ENCODE data around the gene GALNT12.

The GALNT12 gene

DNA sequence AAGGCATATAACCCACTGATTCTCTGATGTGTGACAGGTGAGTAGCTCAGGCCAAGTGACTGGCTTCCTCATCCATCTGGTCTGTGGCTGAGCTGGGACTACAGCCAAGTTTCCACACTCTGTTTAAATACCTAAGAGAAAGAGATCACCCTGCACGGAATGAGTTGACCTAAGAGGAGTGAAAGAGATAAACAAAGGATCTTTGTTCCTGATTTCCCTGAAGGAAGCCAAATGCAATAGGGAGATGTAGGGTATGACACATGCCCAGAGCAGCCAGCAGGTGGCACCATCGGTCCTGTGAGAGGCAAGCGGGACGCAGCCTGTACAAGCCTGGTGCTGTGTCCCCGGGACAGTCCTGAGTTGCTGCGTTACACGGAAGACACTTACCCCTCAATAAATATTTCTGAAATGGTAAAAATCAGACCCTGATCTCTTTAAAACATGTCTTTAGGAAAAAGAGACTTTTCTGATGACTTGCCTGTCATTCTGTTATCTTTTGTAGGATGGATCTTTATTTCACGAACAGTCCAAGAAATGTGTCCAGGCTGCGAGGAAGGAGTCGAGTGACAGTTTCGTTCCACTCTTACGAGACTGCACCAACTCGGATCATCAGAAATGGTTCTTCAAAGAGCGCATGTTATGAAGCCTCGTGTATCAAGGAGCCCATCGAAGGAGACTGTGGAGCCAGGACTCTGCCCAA is 41.1 kb downstream of the GALNT12 start (continued):
- TF ChIP-seq ZNF654 (tag by site-specific recombination; IDR thresholded peaks at IDR 0.05; ENCODE audit: low read depth) (peak; percentile 89), ZNF426 (tag by site-specific recombination; IDR thresholded peaks at IDR 0.05) (no peak), ZNF660 (tag by site-specific recombination; IDR thresholded peaks at IDR 0.05) (0 out of 2 replicates have a peak, but pooled peaks have one; percentile 14), ZNF747 (tag by site-specific recombination; IDR thresholded peaks at IDR 0.05) (no peak), ZNF2 (tag by site-specific recombination; IDR thresholded peaks at IDR 0.05) (no peak), ZNF624 (tag by site-specific recombination; IDR thresholded peaks at IDR 0.05) (no peak)
- TF ChIP-seq, protein P1, sequence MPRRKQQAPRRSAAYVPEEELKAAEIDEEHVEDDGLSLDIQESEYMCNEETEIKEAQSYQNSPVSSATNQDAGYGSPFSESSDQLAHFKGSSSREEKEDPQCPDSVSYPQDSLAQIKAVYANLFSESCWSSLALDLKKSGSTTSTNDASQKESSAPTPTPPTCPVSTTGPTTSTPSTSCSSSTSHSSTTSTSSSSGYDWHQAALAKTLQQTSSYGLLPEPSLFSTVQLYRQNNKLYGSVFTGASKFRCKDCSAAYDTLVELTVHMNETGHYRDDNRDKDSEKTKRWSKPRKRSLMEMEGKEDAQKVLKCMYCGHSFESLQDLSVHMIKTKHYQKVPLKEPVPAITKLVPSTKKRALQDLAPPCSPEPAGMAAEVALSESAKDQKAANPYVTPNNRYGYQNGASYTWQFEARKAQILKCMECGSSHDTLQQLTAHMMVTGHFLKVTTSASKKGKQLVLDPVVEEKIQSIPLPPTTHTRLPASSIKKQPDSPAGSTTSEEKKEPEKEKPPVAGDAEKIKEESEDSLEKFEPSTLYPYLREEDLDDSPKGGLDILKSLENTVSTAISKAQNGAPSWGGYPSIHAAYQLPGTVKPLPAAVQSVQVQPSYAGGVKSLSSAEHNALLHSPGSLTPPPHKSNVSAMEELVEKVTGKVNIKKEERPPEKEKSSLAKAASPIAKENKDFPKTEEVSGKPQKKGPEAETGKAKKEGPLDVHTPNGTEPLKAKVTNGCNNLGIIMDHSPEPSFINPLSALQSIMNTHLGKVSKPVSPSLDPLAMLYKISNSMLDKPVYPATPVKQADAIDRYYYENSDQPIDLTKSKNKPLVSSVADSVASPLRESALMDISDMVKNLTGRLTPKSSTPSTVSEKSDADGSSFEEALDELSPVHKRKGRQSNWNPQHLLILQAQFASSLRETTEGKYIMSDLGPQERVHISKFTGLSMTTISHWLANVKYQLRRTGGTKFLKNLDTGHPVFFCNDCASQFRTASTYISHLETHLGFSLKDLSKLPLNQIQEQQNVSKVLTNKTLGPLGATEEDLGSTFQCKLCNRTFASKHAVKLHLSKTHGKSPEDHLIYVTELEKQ (tag by site-specific recombination; IDR thresholded peaks at IDR 0.05; ENCODE audit: borderline replicate concordance) = no peak

DNA sequence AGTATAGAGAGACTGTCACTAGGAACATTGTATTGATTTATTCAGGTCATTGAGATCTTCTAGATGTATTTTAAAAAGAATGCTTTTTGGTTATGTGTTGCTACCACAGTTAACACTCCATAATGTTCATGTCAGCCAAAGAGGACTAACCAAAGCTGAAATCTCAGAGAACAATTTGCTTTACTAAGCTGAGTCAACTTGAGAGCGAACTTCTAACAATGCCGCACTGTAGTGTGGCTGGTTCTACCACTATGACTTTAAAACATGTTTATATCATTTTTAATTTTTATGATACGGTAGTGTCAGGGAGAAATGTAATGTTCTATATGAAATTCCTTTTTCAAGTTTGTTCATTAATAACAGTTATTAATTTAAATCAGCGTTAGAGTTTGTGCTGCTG is 42.1 kb downstream of the GALNT12 start:
- Histone ChIP-seq H3K4me1 (ENCODE audit: control insufficient read depth, insufficient read depth, low read length) (no peaks in the 10 kb centered on the region), H3K4me3 (ENCODE audit: low read depth, low read length) (no peak overlapping the region), H3K27ac (ENCODE audit: extremely low read depth, low read depth, low read length) (no peak overlapping the region), H3K9me3 (ENCODE audit: control insufficient read depth, insufficient read depth, low read depth, low read length) (no peaks in the 10 kb centered on the region), H3K36me3 (ENCODE audit: control insufficient read depth in 2 of 2, insufficient read depth in 1 of 2, low read length in 2 of 2) (no peaks in the 10 kb centered on the region)
- ChIA-PET CTCF (interaction anchor here (0.6 to 7.5 kb wide), 25 partner anchors 8 to 416 kb away, joined by 3 to 105 read pairs (median 5); partner anchors contain the start of gene GALNT12), POLR2A (no interaction called here)
- no peak for TF ChIP-seq ZNF510 (tag by site-specific recombination; IDR thresholded peaks at IDR 0.05; ENCODE audit: insufficient replicate concordance)
- TF ChIP-seq, protein P2, sequence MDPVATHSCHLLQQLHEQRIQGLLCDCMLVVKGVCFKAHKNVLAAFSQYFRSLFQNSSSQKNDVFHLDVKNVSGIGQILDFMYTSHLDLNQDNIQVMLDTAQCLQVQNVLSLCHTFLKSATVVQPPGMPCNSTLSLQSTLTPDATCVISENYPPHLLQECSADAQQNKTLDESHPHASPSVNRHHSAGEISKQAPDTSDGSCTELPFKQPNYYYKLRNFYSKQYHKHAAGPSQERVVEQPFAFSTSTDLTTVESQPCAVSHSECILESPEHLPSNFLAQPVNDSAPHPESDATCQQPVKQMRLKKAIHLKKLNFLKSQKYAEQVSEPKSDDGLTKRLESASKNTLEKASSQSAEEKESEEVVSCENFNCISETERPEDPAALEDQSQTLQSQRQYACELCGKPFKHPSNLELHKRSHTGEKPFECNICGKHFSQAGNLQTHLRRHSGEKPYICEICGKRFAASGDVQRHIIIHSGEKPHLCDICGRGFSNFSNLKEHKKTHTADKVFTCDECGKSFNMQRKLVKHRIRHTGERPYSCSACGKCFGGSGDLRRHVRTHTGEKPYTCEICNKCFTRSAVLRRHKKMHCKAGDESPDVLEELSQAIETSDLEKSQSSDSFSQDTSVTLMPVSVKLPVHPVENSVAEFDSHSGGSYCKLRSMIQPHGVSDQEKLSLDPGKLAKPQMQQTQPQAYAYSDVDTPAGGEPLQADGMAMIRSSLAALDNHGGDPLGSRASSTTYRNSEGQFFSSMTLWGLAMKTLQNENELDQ (tag by site-specific recombination; IDR thresholded peaks at IDR 0.05; ENCODE audit: low read depth) = no peak
- no peak for TF ChIP-seq ZNF341 (tag by site-specific recombination; IDR thresholded peaks at IDR 0.05; ENCODE audit: low read depth)
- no peak for TF ChIP-seq ZNF654 (tag by site-specific recombination; IDR thresholded peaks at IDR 0.05; ENCODE audit: low read depth)

DNA sequence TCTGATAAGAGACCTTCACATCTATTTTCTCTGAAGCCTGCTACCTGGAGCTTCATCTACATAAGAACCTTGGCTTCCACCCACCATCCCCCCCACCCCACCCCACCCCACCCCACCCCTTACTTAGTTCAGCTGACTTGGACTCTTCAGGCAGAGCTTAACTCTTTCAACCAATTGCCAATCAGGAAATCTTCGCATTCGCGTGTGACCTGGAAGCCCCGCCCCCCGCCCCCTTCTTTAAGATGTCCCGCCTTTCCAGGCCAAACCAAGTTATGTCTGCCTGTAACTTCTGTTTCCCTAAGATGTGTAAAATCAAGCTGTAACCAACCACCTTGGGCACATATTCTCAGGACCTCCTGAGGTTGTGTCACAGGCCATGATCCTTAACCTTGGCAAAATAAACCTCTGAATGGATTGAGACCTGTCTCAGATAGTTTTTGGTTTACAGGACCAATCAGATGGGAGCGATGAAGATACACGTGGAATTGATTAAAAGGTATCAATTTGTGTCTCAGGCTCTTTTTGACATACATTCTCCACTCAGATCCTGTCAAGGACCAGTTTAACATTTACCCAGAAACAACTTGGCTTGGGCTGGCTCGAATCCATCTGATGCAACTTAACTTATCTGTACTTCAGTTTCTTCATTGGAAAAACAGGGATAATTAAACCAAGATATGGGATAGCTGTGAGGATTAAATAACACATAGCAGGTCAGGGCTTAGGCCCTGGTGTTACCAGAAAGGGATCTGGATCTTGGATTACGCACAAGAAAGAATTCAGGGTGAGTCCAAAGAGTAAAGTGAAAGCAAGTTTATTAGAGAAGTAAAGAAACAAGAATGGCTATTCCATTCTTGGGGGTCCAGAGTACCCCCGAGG is 43.6 kb downstream of the GALNT12 start:
- no peaks in the 10 kb centered on the region for H3K9me3 ChIP-seq (ENCODE audit: control insufficient read depth, insufficient read depth, low read depth, low read length)
- H3K4me3 ChIP-seq (ENCODE audit: low read depth, low read length) = no peak overlapping the region
- H3K4me1 ChIP-seq (ENCODE audit: control insufficient read depth, insufficient read depth, low read length) = no peaks in the 10 kb centered on the region
- CTCF ChIA-PET = interaction anchor here (0.6 to 7.5 kb wide), 2 partner anchors 36 to 148 kb away, joined by 3 to 105 read pairs; no protein-coding TSS in a partner anchor
- no peaks in the 10 kb centered on the region for H3K36me3 ChIP-seq (ENCODE audit: control insufficient read depth in 2 of 2, insufficient read depth in 1 of 2, low read length in 2 of 2)
- TF ChIP-seq ZNF571 (tag by site-specific recombination; IDR thresholded peaks at IDR 0.05) (no peak), ZNF121 (tag by site-specific recombination; IDR thresholded peaks at IDR 0.05) (no peak), ZFP41 (tag by site-specific recombination; IDR thresholded peaks at IDR 0.05; ENCODE audit: borderline replicate concordance) (no peak), PRDM1 (tag by site-specific recombination; IDR thresholded peaks at IDR 0.05) (no peak), ZNF670 (tag by site-specific recombination; IDR thresholded peaks at IDR 0.05; ENCODE audit: low read depth) (no peak), ZNF529 (tag by site-specific recombination; IDR thresholded peaks at IDR 0.05; ENCODE audit: insufficient replicate concordance) (no peak), ZNF585B (tag by site-specific recombination; IDR thresholded peaks at IDR 0.05) (no peak), ZNF274 (IDR thresholded peaks at IDR 0.05; ENCODE audit: low read length) (no peak), ZNF274 (tag by site-specific recombination; IDR thresholded peaks at IDR 0.05; ENCODE audit: borderline replicate concordance) (no peak), ZNF596 (tag by site-specific recombination; IDR thresholded peaks at IDR 0.05) (no peak), ZNF792 (tag by site-specific recombination; IDR thresholded peaks at IDR 0.05) (no peak), HOXD13 (CRISPR knock-in tag; IDR thresholded peaks at IDR 0.05; ENCODE audit: borderline replicate concordance) (no peak), ZNF416 (tag by site-specific recombination; IDR thresholded peaks at IDR 0.05) (no peak), ZNF248 (tag by site-specific recombination; IDR thresholded peaks at IDR 0.05) (no peak)
- TF ChIP-seq, protein P3, sequence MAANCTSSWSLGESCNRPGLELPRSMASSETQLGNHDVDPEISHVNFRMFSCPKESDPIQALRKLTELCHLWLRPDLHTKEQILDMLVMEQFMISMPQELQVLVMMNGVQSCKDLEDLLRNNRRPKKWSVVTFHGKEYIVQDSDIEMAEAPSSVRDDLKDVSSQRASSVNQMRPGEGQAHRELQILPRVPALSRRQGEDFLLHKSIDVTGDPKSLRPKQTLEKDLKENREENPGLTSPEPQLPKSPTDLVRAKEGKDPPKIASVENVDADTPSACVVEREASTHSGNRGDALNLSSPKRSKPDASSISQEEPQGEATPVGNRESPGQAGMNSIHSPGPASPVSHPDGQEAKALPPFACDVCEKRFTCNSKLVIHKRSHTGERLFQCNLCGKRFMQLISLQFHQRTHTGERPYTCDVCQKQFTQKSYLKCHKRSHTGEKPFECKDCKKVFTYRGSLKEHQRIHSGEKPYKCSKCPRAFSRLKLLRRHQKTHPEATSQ (tag by site-specific recombination; IDR thresholded peaks at IDR 0.05) = no peak
- POLR2A ChIA-PET = interaction anchor here (0.7 kb wide), 1 partner anchor 12 kb away, joined by 4 read pairs; no protein-coding TSS in a partner anchor
- no peak overlapping the region for H3K27ac ChIP-seq (ENCODE audit: extremely low read depth, low read depth, low read length)

Measured in HEK293 (cell line).